Natural killer cell (primary cell): Measurements from ENCODE around the gene GRAMD2B. TPM values are rescaled to one million over a fixed set of nuclear protein-coding genes. Genes with fewer than 3 reads are reported as not detected.

Experiments
- ATAC-seq, 3 donors: fragments of 150-1000 bp in 2 of 3; fragments of 200-7000 bp in 1 of 3; cut with Tn5 transposase; 1 replicate in 1 of 3; 2 replicates in 2 of 3; pipeline ENCODE4 v1.10.0; 2021; ENCODE audit warnings: mild to moderate bottlenecking in 2 of 3, moderate library complexity in 2 of 3
- DNase-seq, 2 donors: peaks; one replicate each; pipeline versions ENCODE4 v3.0.0 to v3.0.0-alpha.2; 2013 to 2021; ENCODE audit warnings: mixed read lengths in 1 of 2
- H3K27ac ChIP-seq: one replicate; pipeline ENCODE4 v1.5.1; 2013; ENCODE audit warnings: mild to moderate bottlenecking, low read length
- H3K27me3 ChIP-seq: one replicate; pipeline ENCODE4 v1.6.1; 2013; ENCODE audit warnings: low read length; ENCODE audit not compliant: control insufficient read depth, insufficient read depth
- H3K36me3 ChIP-seq: one replicate; pipeline ENCODE4 v1.6.1; 2013; ENCODE audit warnings: low read length; ENCODE audit not compliant: control insufficient read depth, insufficient read depth
- H3K4me1 ChIP-seq: one replicate; pipeline ENCODE4 v1.6.1; 2013; ENCODE audit warnings: low read length; ENCODE audit not compliant: control insufficient read depth, insufficient read depth
- H3K4me3 ChIP-seq: one replicate; pipeline ENCODE4 v1.5.1; 2013; ENCODE audit warnings: low read length
- H3K9me3 ChIP-seq: one replicate; pipeline ENCODE4 v1.6.1; 2013; ENCODE audit warnings: low read length; ENCODE audit not compliant: control insufficient read depth, insufficient read depth
- H3K27ac Mint-ChIP-seq, 2 donors: one replicate each; pipeline ENCODE4 v1.8.0; 2022; ENCODE audit warnings: mild to moderate bottlenecking in 2 of 2, mixed read lengths in 2 of 2, moderate library complexity in 1 of 2
- H3K27me3 Mint-ChIP-seq, 2 donors: one replicate each; pipeline ENCODE4 v1.8.0; 2022; ENCODE audit warnings: low read depth in 2 of 2, mixed read lengths in 2 of 2
- H3K36me3 Mint-ChIP-seq: one replicate; pipeline ENCODE4 v1.8.0; 2022; ENCODE audit warnings: mixed read lengths
- H3K4me1 Mint-ChIP-seq, 2 donors: one replicate each; pipeline ENCODE4 v1.8.0; 2022; ENCODE audit warnings: mixed read lengths in 2 of 2
- H3K4me3 Mint-ChIP-seq: one replicate; pipeline ENCODE4 v1.8.0; 2022; ENCODE audit warnings: mild to moderate bottlenecking, moderate library complexity, mixed read lengths
- H3K9me3 Mint-ChIP-seq, 2 donors: one replicate each; pipeline ENCODE4 v1.8.0; 2022; ENCODE audit warnings: mixed read lengths in 2 of 2
- CTCF ChIP-seq: fragments of 200-600 bp; IDR thresholded peaks from one replicate; pipeline ENCODE4 v1.8.0; 2022; ENCODE audit warnings: antibody characterized with exemption
- WGBS: methylation state at CpG from one replicate; pipeline ENCODE4 v1.1.7; 2013; ENCODE audit warnings: missing lambda C conversion rate; ENCODE audit not compliant: insufficient coverage; 5-methylcytosine and 5-hydroxymethylcytosine counted together
- intact Hi-C: fragments of 100-400 bp; cut with micrococcal nuclease; formaldehyde crosslinking; loops from one replicate; pipeline ENCODE4 v1.14.2; 2022
- total RNA-seq, 4 donors: library from RNA; stranded (reverse); fragments of 120-200 nt in 1 of 4; gene quantifications; one replicate each; pipeline versions ENCODE4 v1.2.3 to v1.2.4, GENCODE V29; 2013 to 2022

GRAMD2B gene
- total RNA-seq, 3 donors from 2014 or later (not counting 1 experiment from before 2014, with no cell fraction given) = 9.2 to 15.4 (median 10.0) TPM

DNA sequence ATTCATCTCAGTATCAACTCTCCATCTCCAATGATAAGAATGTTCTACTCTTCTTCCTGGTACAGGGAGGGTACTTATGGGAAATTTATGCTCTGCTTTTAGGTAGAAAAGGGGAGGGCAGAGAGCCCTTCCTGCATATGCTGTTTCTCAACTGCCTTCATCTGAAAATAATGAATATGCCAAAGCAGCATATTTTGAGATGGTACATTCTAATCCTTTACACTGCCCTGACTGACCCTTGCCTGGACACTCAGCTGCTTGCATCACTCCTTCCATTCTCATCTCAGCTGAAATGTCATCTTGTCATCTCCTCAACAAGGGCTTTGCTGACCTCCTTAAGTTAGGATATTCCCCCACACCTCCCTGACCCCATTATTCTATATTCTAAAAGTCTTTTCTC, 103.3 kb downstream of the GRAMD2B start:
- Mint-ChIP-seq H3K4me3 (no peak overlapping the region), H3K9me3 (no peaks in the 10 kb centered on the region), H3K27me3 (peaks cover 0 to 3% of the 10 kb centered on the region in 2 donors), H3K4me1 (no peaks in the 10 kb centered on the region), H3K36me3 (no peaks in the 10 kb centered on the region), H3K27ac (no peak overlapping the region)
- Histone ChIP-seq H3K4me3 (no peak overlapping the region), H3K4me1 (no peaks in the 10 kb centered on the region), H3K27ac (no peak overlapping the region), H3K9me3 (no peaks in the 10 kb centered on the region), H3K27me3 (peaks cover 3% of the 10 kb centered on the region), H3K36me3 (no peaks in the 10 kb centered on the region)
- intact Hi-C loops = no loop called here
- ATAC-seq (no peak), DNase-seq (no peak)
- no peak for TF ChIP-seq CTCF

DNA sequence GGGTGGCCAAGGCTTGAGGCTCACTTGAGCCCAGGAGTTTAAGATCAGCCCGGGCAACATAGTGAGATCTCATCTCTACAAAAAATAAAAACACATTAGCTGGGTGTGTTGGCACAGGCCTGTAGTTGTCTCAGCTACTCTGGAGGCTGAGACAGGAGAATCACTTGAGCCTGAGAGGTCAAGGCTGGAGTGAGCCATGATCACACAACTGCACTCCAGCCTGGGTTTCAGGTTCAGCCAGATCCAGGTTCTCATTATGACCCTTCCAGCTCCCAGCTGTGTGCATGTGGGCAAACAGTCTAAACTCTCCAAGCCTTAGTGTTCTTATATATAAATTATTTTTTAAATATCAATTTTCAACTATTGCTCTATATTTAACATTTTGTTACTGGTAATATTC, 103.9 kb downstream of the GRAMD2B start:
- no peak overlapping the region for H3K27ac ChIP-seq
- no peak overlapping the region for H3K4me3 Mint-ChIP-seq
- DNase-seq (no peak), ATAC-seq (no peak)
- H3K27ac Mint-ChIP-seq = no peak overlapping the region
- no peaks in the 10 kb centered on the region for H3K36me3 ChIP-seq
- intact Hi-C loops = no loop called here
- H3K27me3 Mint-ChIP-seq = peaks cover 0 to 3% of the 10 kb centered on the region in 2 donors
- 91% methylated on average over 1 of the region's 1 CpG for WGBS
- H3K27me3 ChIP-seq = peaks cover 3% of the 10 kb centered on the region
- TF ChIP-seq CTCF = no peak
- no peaks in the 10 kb centered on the region for H3K36me3 Mint-ChIP-seq
- no peak overlapping the region for H3K4me3 ChIP-seq
- H3K9me3 Mint-ChIP-seq = no peaks in the 10 kb centered on the region
- no peaks in the 10 kb centered on the region for H3K4me1 ChIP-seq
- H3K9me3 ChIP-seq = no peaks in the 10 kb centered on the region
- no peaks in the 10 kb centered on the region for H3K4me1 Mint-ChIP-seq

GRCh38 chr5:126527892-126528291, 104.7 kb downstream of the GRAMD2B start:
- no peak overlapping the region for H3K4me3 ChIP-seq
- H3K9me3 Mint-ChIP-seq = no peaks in the 10 kb centered on the region
- no peaks in the 10 kb centered on the region for H3K4me1 Mint-ChIP-seq
- TF ChIP-seq CTCF = no peak
- peaks cover 0 to 3% of the 10 kb centered on the region in 2 donors for H3K27me3 Mint-ChIP-seq
- no peak overlapping the region for H3K27ac ChIP-seq
- no peak overlapping the region for H3K4me3 Mint-ChIP-seq
- no peaks in the 10 kb centered on the region for H3K36me3 ChIP-seq
- H3K4me1 ChIP-seq = no peaks in the 10 kb centered on the region
- intact Hi-C loops = no loop called here
- no peak for ATAC-seq
- H3K27ac Mint-ChIP-seq = no peak overlapping the region
- H3K9me3 ChIP-seq = no peaks in the 10 kb centered on the region
- H3K36me3 Mint-ChIP-seq = no peaks in the 10 kb centered on the region
- no peak for DNase-seq
- H3K27me3 ChIP-seq = peaks cover 3% of the 10 kb centered on the region

DNA sequence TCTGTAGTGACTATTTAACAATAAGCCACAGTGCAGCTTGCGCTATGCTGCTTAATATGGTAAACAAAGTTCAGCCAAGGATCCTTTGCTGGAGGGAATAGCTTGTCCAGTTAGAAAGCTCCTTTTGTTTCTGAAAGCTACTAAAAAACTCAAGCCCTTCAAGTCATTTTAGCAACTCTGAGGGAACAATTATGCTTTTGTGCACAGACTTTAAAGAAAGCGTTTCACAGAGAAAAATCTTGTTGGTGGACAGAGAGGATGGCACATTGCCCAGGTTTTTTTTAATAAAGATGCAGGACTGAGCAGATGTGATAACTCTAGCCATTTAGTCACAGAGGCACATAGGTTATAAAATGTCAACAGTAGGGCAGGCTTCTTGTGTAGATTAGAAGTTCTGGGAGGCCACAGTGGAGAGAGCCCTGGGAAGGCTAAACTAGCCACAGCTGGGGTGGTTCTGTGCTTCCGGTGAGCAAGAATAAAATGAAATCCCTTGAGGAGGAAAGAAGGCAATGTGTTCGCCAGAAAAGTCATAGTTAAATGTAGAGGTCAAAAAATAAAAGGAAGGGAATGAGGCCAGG, 108.4 kb downstream of the GRAMD2B start:
- DNase-seq (no peak), ATAC-seq (no peak)
- H3K4me3 Mint-ChIP-seq = no peak overlapping the region
- WGBS = 83% methylated on average over 4 of the region's 4 CpGs
- Histone ChIP-seq H3K27me3 (no peaks in the 10 kb centered on the region), H3K36me3 (no peaks in the 10 kb centered on the region), H3K4me3 (no peak overlapping the region), H3K27ac (no peak overlapping the region), H3K4me1 (no peaks in the 10 kb centered on the region), H3K9me3 (no peaks in the 10 kb centered on the region)
- TF ChIP-seq CTCF = no peak
- H3K9me3 Mint-ChIP-seq = no peaks in the 10 kb centered on the region
- H3K27ac Mint-ChIP-seq = no peak overlapping the region
- intact Hi-C loops = no loop called here
- H3K36me3 Mint-ChIP-seq = no peaks in the 10 kb centered on the region
- H3K4me1 Mint-ChIP-seq = no peaks in the 10 kb centered on the region
- H3K27me3 Mint-ChIP-seq = peaks cover 1 to 5% of the 10 kb centered on the region in 2 donors
